Omental fat pad (tissue), 4 donors: ENCODE data around the gene GRM8. TPM values are rescaled to one million over a fixed set of nuclear protein-coding genes. Genes with fewer than 3 reads are reported as not detected.
"Not testable (repeated sequence)": the region's sequence is repeated elsewhere in the genome, so short reads cannot be mapped to it uniquely, and the experiment has no call there.

ENCODE experiments used
- ATAC-seq: fragments of 150-250 bp; one replicate; pipeline ENCODE4 v1.9.1; 2016; ENCODE audit warnings: mild to moderate bottlenecking, moderate library complexity; ENCODE audit not compliant: low FRiP score
- DNase-seq: peaks from one replicate; pipeline ENCODE4 v3.0.0-alpha.2; 2019; ENCODE audit warnings: low spot score
- CTCF ChIP-seq, 3 donors: fragments of 450-650 bp; IDR thresholded peaks; one replicate each; pipeline ENCODE4 v1.5.1; 2016 to 2017; ENCODE audit warnings: antibody characterized with exemption in 3 of 3, mild to moderate bottlenecking in 3 of 3, moderate library complexity in 2 of 3
- total RNA-seq, 4 donors: library from RNA; depleted of rRNA; stranded (reverse); fragments of >200 nt; gene quantifications; one replicate each; pipeline ENCODE4 v1.1.0, GENCODE V29; 2016

GRM8 gene
- total RNA-seq, 4 donors from 2014 or later = not detected

GRCh38 chr7:126930166-126930565 lies 322.6 kb downstream of the GRM8 start:
- TF ChIP-seq CTCF (IDR thresholded peaks at IDR 0.05) = no peak
- no peak for DNase-seq
- ATAC-seq = no peak

GRCh38 chr7:126924477-126924876 lies 328.3 kb downstream of the GRM8 start:
- TF ChIP-seq CTCF (IDR thresholded peaks at IDR 0.05) = no peak
- DNase-seq (no peak), ATAC-seq (no peak)

GRCh38 chr7:126911627-126912026 lies 341.1 kb downstream of the GRM8 start:
- not testable (repeated sequence) for ATAC-seq, DNase-seq

GRCh38 chr7:126908564-126908963 lies 344.2 kb downstream of the GRM8 start:
- DNase-seq, ATAC-seq: not testable (repeated sequence)

GRCh38 chr7:126907657-126908056 lies 345.1 kb downstream of the GRM8 start:
- not testable (repeated sequence) for DNase-seq, ATAC-seq

- not testable (repeated sequence) for ATAC-seq, DNase-seq
Measured at GRCh38 chr7:126905255-126905654, 347.5 kb downstream of the GRM8 start.

- not testable (repeated sequence) for ATAC-seq, DNase-seq
Measured at GRCh38 chr7:126901041-126901765, 351.5 kb downstream of the GRM8 start.

- ATAC-seq = not testable (repeated sequence)
Measured at GRCh38 chr7:126887980-126888379, 364.8 kb downstream of the GRM8 start.

GRCh38 chr7:126887560-126887959 lies 365.2 kb downstream of the GRM8 start:
- not testable (repeated sequence) for ATAC-seq, DNase-seq

More at GRCh38 chr7:126887980-126888379, 364.8 kb downstream of the GRM8 start:
- DNase-seq = not testable (repeated sequence)

GRCh38 chr7:126882730-126883129 lies 370.0 kb downstream of the GRM8 start:
- not testable (repeated sequence) for DNase-seq, ATAC-seq

GRCh38 chr7:126881908-126882307 lies 370.8 kb downstream of the GRM8 start:
- DNase-seq = not testable (repeated sequence)

GRCh38 chr7:126881315-126881714 lies 371.4 kb downstream of the GRM8 start:
- DNase-seq = no peak
- ATAC-seq = no peak
- TF ChIP-seq CTCF (IDR thresholded peaks at IDR 0.05) = no peak

More at GRCh38 chr7:126881908-126882307, 370.8 kb downstream of the GRM8 start:
- ATAC-seq = not testable (repeated sequence)

GRCh38 chr7:126876536-126876935 lies 376.2 kb downstream of the GRM8 start:
- DNase-seq, ATAC-seq: not testable (repeated sequence)
